ENCODE results near the gene POLE.

Gene POLE

DNA sequence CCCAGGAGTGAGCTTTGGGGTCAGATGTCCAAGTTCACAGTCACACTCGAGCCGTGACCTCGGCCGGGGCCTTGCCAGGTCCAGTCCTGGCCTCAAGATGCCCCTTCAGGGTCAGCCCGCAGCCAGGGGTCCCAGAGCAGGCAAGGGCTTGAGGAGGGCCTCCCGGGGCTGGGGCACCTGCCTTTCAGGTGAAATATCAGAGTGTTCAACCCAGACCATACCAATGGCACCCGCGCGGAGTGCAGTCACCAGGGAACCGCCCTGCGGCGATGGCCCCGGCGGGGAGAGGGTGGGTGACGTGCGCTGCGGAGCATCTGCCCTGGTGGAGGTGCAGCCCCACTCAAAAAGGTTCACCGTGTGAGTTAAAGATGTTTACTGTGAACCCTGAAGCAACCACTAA, 93.6 kb downstream of the POLE start:
- DNase-seq, result no peak

- DNase-seq, result no peak
Observed at GRCh38 chr12:132593071-132593470, 94.1 kb downstream of the POLE start.

DNA sequence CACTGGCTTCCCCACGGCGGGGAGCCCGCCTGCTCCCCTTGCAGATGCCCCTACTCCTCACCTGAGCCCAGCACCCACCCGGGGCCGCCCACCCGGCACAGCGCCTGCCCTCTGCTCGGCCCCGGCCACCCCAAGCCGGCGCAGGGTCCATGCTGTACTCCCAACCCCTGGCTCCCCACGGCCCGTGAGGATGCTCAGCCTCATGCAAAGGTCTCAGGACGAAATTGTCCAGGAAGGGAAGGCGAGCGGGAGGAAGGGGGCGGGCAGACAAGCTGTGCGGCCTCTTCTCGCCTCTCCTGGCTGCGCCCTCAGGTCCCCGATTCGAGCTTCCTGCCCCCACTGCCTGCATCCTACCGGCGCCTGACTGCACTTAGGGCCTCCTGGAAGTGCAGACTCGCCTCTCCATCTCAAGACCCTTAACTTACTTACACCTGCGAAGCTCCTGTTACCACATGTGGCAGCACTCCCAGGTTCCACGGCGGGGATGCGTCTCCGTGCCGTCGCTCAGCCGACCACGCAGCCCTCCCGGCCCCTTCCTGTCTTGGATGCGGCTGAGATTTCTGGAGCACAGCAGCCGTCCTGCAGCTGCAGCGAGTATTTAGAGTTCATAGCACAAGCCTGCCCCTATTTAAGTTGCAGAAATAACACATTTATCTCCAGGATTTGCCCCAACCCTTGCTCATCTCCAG, 94.7 kb downstream of the POLE start:
- DNase-seq, result no peak

- no peak for DNase-seq
Observed at GRCh38 chr12:132591107-132591935, 95.8 kb downstream of the POLE start.

- DNase-seq, result no peak
Observed at GRCh38 chr12:132588821-132589669, 98.1 kb downstream of the POLE start.

DNA sequence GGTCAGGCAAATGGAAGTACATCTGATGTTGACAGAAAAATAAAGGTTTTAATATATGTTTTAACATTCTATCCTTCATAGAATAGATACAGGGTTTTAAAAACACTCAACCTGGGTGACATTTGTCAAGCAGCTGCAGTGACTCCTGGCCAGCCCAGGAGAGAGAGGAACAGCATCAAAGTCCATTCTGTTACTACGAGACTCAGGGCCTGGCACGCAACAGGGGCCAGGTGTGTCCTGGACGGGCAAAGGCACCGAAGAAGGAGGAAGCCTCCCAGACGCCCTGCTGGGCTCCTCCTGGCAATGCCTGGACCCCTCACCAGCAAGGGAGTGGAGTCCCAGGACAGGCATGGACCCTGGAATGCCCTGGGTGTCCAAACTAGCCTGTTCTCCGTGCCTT, 98.8 kb downstream of the POLE start:
- no peak for DNase-seq

GRCh38 chr12:132587781-132588180, 99.4 kb downstream of the POLE start:
- DNase-seq, result no peak

DNA sequence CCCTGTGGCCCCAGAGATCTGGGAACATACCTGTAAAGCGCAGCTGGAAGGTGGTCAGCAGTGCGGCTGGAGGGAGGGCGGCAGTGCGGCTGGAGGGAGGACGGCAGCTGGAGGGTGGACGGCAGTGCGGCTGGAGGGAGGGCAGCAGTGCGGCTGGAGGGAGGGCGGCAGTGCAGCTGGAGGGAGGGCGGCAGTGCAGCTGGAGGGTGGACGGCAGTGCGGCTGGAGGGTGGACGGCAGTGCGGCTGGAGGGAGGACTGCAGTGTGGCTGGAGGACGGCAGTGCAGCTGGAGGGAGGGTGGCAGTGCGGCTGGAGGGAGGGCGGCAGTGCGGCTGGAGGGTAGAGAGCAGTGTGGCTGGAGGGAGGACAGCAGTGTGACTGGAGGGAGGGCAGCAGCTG, 100.2 kb downstream of the POLE start:
- DNase-seq, result no peak

GRCh38 chr12:132585177-132585576, 102.0 kb downstream of the POLE start:
- no peak for DNase-seq

DNA sequence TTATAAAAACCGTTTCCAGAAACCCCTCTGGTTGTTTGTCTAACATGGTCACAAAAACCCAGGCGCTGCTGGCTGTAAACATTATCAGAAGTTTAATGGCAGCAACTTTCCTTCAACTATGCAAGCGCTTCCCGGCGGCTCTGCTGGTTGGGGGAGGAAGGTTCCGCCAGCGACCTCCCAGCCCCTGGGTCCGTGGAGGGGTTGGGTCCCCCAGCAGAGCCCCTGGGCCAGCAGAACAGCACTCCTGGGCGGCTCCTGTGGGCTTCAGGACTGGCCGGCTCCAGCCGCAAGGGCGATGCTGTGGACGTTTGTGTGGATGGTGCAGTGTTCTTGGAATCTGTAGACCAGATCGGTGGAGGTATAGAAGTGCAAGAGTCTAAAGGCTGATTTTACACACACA, 102.7 kb downstream of the POLE start:
- DNase-seq, result no peak

DNA sequence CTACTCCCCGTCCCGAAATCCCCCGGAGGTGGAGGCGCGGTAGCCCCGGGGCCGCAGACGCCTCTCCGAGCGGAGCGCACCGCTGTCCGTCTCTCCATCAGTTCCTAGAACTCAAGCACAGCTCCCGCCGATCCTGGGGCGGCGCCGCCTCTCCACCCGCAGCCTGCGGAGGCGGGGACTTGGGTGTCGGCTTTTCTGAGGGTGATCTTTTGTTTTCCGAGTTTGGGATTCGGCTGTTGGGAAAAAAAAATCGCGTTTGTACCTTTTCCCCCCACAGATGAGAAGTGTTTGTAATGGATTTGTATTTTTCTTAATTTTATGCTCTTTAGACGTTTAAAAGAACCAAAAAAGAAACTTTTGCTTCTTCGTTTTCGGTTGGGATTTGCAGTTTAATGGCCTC, 103.4 kb downstream of the POLE start:
- DNase-seq, result no peak

DNA sequence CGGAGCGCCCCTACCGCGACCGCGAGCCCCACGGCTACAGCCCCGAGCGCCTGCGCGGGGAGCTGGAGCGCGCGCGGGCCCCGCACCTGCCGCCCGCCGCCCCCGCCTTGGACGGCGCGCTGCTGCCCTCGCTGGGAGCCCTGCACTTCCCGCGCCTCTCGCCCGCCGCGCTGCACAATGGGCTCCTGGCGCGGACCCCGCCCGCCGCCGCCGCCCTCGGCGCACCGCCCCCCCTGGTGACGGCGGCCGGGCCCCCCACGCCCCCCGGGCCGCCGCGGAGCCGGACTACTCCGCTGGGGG, 103.8 kb downstream of the POLE start:
- no peak for DNase-seq

- DNase-seq, result no peak
Observed at GRCh38 chr12:132582582-132583410, 104.3 kb downstream of the POLE start.

GRCh38 chr12:132582058-132582420, 105.1 kb downstream of the POLE start:
- no peak for DNase-seq

- no peak for DNase-seq
Observed at GRCh38 chr12:132581348-132582057, 105.6 kb downstream of the POLE start.

GRCh38 chr12:132580701-132581292, 106.3 kb downstream of the POLE start:
- no peak for DNase-seq

- no peak for DNase-seq
Observed at GRCh38 chr12:132579744-132580143, 107.4 kb downstream of the POLE start.

DNA sequence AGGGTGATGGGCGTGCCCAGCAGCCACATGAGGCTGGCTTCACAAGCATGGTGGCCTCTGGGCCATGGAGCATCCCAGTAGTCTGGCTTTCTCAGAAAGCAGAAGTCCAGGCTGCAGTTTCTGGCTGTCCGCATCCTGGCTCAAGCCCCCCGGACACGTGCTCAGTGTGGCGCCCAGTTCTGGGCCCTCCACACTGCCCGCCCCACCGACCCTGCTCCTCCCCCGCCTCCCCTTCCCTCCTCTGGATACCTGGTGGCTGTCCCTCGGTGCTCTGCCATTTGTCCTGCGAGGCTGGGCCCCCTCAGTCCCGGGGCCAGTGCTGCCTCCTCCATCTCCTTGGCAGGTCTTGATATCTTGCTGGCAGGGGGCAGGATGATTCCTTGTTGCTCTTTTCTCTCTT, 108.3 kb downstream of the POLE start:
- no peak for DNase-seq

DNA sequence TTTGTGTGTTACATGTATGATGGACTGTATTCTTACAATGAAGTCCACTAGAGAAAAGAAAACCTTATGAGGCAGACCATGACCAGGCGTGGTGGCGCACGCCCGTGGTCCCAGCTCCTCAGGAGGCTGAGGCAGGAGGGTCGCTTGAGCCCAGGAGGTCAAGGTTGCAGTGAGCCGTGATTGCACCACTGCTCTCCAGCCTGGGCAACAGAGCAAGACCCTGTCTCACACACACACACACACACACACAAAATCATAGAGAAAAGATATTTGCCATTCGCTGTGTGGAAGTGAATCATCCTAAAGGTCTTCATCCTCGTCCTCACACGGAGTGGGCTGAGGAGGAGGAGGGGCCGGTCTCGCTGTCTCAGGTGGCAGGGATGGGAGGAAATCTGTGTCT, 109.0 kb downstream of the POLE start:
- no peak for DNase-seq

GRCh38 chr12:132577191-132577920, 109.8 kb downstream of the POLE start:
- no peak for DNase-seq

DNA sequence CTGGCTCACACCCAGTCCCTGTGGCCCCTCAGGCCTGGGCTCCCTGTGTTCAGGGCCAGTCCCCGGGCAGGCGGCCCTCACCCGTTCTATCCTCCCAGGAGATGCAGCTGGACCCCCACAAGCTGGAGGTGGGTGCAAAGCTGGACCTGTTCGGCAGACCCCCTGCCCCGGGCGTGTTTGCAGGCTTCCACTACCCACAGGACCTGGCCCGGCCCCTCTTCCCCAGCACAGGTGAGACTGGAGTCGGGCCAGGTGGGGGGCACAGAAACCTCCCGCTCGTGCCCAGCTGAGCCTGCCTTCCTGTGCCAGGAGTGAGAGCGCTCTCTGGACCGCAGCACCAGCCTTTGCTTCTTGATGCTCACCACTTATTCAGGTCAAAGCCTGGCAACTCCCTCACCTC, 110.4 kb downstream of the POLE start:
- DNase-seq, result no peak

All from NCI-H226 (cell line).